HG02798 (cell line): ENCODE measurements around the gene ADCK1.
"Not testable (repeated sequence)": the region's sequence is repeated elsewhere in the genome, so short reads cannot be mapped to it uniquely, and the experiment has no call there.

Source experiments
- ATAC-seq: cut with Tn5 transposase; IDR thresholded peaks from one replicate; pipeline ENCODE4 v1.9.1; 2021; ENCODE audit warnings: mild to moderate bottlenecking; ENCODE audit not compliant: unreplicated experiment, poor library complexity

Gene ADCK1

GRCh38 chr14:77926942-77927341 lies 127.0 kb downstream of the ADCK1 start:
- no peak for ATAC-seq

GRCh38 chr14:77931441-77931840 lies 131.5 kb downstream of the ADCK1 start:
- ATAC-seq = no peak

DNA sequence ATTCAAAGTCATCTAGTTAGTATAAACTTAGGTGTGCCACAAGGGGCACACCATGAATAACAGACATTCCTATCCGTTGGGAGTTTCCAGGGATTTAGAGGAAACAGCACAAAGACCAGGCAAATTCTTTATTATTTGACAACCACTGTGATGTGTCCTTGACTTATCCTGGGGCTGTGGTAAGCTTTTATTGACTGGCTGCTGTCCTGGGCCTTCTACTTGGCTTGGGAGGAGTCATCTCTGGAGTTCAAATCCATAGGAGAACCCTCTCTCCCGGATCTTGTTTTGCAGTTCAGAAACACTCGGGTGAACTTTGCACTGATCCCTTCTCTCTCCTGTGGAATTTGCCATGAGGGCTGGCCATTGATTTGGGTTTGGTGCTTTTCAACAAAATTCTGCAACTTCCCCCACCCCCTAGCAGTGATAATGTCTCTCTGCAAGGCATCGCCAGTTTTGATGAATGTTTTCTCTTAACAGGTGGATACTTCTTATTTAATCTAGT lies 136.3 kb downstream of the ADCK1 start:
- no peak for ATAC-seq

DNA sequence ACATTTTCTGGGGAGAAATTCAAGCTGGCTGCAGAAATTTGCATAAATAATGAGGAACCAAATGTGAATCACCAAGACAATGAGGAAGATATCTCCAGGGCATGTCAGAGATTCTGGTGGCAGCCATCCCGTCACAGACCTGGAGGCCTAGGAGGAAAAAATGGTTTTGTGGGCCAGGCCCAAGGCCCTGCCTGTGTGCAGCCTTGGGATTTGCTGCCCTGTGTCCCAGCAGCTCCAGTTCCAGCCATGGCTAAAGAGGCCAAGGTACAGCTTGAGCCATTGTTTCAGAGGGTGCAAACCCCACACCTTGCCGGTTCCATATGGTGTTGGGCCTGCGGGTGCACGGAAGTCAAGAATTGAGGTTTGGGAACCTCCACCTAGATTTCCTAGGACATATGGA lies 147.5 kb downstream of the ADCK1 start:
- ATAC-seq = no peak

DNA sequence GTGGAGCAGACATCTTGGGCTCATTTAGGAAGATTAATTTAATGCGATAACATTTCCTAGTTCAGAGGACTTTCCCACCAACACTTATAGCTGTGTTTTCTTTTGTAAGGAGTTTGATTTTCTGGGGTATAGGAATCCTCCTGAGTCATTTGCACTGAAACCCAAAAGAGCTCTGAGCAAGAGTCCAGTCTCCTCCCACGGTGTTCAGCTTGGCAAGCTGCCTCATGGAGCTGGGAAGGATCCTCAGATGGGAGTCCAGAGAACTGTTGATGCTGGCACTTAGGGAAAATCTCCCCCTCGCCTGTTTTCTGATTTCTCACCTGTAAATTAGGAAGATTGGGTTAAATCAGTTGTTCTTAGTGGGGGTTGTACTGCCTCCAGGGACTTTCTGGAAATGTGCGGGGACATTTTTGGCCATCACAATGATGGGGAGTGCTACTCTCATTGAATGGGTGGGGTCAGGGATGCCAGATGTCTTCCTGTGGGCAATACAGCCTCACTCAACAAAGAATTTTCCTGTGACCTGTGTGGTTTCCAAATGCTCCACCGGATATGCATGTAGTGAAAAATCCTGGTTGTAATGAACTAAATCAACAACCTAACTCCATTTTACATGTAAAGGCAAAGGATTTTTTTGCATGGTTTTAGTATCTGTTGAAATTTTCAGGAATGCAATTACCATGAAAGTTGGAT lies 150.6 kb downstream of the ADCK1 start:
- no peak for ATAC-seq

DNA sequence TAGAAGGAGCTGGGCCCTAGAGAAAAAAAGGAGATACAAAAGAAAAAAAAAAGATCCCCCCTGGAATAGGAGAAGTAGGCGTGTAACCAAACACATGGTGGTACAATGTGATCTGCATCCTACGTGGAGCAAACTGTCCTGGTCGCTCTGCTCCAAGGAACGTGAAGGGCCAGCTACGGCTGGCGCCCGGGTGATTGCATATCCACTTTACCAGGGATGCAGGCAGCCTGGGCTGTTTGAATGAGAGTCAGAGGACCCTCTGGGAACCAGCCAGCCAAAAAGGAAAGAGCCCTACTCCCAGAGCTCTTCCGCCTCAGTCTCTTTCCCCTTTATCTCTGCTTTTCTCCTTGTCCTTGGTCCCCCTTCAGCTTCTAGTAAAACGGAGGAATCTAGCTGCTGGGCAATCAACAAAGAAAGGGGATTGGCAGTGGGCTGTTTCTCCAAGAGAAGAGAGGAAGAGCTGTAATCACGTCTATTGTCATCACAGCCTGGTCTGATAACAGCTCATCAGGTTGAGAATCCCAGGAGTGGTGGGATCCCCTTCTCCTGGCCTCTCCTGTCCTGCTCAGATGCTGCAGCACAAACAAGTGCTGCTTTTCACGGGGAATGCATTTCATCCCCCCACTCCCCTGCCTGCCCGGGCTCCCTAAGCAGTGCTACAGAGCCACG lies 156.0 kb downstream of the ADCK1 start:
- ATAC-seq = no peak

- ATAC-seq = not testable (repeated sequence)
Measured at GRCh38 chr14:77959686-77960085, 159.8 kb downstream of the ADCK1 start.

GRCh38 chr14:77961847-77962580 lies 162.1 kb downstream of the ADCK1 start:
- ATAC-seq = no peak

- no peak for ATAC-seq
Measured at GRCh38 chr14:77962731-77963520, 163.0 kb downstream of the ADCK1 start.

- no peak for ATAC-seq
Measured at GRCh38 chr14:77964586-77964985, 164.7 kb downstream of the ADCK1 start.

GRCh38 chr14:77965050-77965449 lies 165.1 kb downstream of the ADCK1 start:
- no peak for ATAC-seq

- ATAC-seq = peak; percentile 47
Measured at GRCh38 chr14:77965919-77966435, 166.1 kb downstream of the ADCK1 start.

GRCh38 chr14:77967110-77967509 lies 167.2 kb downstream of the ADCK1 start:
- no peak for ATAC-seq

- no peak for ATAC-seq
Measured at GRCh38 chr14:77970646-77971045, 170.7 kb downstream of the ADCK1 start.

DNA sequence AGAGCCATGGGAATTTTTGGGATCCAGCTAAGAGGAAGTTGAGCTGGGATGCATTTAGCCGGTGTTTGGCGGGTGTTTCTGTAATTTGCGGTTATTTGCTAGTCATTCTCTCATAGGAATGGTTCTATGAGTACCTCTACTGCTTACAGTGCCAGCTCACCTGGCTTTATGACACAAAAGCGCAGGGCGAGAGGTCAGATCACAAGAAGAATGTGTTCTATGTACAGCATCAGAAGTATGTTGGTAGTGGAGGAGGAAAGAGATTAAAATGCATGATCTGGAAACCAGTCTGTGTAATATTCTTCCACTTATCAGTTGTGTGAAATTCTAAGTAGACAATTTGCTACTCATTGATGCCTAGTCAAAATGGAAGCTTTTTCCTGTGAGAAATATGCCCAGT lies 173.3 kb downstream of the ADCK1 start:
- ATAC-seq = no peak

GRCh38 chr14:77976591-77976990 lies 176.7 kb downstream of the ADCK1 start:
- no peak for ATAC-seq

- ATAC-seq = no peak
Measured at GRCh38 chr14:77979171-77979570, 179.3 kb downstream of the ADCK1 start.

GRCh38 chr14:77979666-77980351 lies 179.9 kb downstream of the ADCK1 start:
- ATAC-seq = no peak

DNA sequence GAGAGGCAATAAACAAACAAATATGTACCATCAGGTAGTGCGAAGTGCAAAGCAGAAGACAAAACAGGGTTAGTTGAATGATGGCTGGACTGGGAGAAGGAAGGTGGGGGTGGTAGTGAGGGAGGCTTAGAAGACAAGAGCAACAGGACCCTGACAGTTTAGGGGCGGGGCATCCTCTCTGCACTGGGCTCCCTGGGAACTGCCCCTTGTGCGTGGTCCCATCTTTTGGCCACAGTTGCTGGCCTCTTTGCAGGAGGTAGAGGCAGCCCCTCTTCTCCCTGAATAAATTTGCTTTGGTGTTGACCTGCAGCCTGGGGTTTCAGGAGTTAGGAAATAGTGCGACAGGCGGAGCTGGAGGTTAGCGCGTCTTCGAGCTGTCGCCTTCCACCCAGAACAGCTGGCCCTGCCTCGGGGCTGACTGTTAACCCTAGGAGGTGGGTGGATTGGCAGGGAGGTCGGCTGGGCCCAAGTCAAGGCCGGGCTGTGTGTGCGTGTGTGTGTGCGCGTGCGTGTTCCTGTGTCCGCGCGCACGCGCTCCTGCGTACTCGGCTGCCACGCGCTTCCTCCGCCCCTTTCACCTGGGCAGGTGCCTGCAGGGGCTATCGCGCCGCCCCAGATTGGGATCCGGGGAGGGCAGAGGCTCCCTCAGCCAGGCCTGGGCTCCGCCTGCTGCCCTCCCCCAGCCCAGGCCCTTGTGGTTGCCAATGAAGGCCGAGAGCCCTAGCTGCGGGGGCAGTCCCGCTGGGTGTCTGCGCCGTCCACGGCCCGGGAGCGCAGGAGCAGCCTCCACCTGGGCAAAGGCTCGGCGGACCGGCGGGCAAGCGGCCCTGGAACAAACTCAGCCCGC lies 180.8 kb downstream of the ADCK1 start:
- no peak for ATAC-seq
